Transverse colon (tissue), 4 donors: Measurements from ENCODE around the gene NEK11. TPM values are rescaled to one million over a fixed set of nuclear protein-coding genes. Genes with fewer than 3 reads are reported as not detected.

Experiments used
- DNase-seq: peaks from one replicate; pipeline ENCODE4 v3.0.0-alpha.2; 2019
- H3K27ac ChIP-seq, 4 donors: fragments of 200-600 bp; sonication (generic); 2 replicates each; pipeline ENCODE4 v1.5.1; 2016 to 2018; ENCODE audit warnings: inconsistent platforms in 4 of 4
- H3K27me3 ChIP-seq: fragments of 200-600 bp; sonication (generic); 2 replicates; pipeline ENCODE4 v1.5.1; 2017; ENCODE audit warnings: inconsistent platforms
- H3K36me3 ChIP-seq, 4 donors: fragments of 200-600 bp; sonication (generic); 2 replicates each; pipeline ENCODE4 v1.5.1; 2017 to 2019; ENCODE audit warnings: inconsistent platforms in 4 of 4
- H3K4me1 ChIP-seq, 4 donors: fragments of 200-600 bp; sonication (generic); 2 replicates each; pipeline ENCODE4 v1.5.1; 2017 to 2020; ENCODE audit warnings: inconsistent platforms in 4 of 4
- H3K4me3 ChIP-seq, 4 donors: fragments of 200-600 bp; sonication (generic); 1 replicate in 1 of 4; 2 replicates in 3 of 4; pipeline versions ENCODE4 v1.5.1 to v1.6.1; 2017 to 2019; ENCODE audit warnings: inconsistent platforms in 4 of 4
- H3K9me3 ChIP-seq, 2 donors: fragments of 200-600 bp; sonication (generic); 2 replicates each; pipeline ENCODE4 v1.5.1; 2017 to 2019; ENCODE audit warnings: inconsistent platforms in 2 of 2
- CTCF ChIP-seq, 5 experiments: fragments of 200-600 bp in 3 of 5; fragments of 450-650 bp in 2 of 5; sonication (generic) in 3 of 5; IDR thresholded peaks; 1 replicate in 2 of 5; 2 replicates in 3 of 5; pipeline ENCODE4 v1.5.1; 2016 to 2017; ENCODE audit warnings: antibody characterized with exemption in 5 of 5, inconsistent platforms in 3 of 5, mild to moderate bottlenecking in 2 of 5, moderate library complexity in 1 of 5
- EP300 ChIP-seq: sonication (generic); formaldehyde crosslinking; IDR thresholded peaks from one replicate; pipeline ENCODE4 v1.6.1; 2017; ENCODE audit warnings: antibody characterized with exemption, low read depth
- POLR2A ChIP-seq: fragments of 450-650 bp; IDR thresholded peaks from one replicate; pipeline ENCODE4 v1.6.1; 2016; ENCODE audit warnings: antibody characterized with exemption, mild to moderate bottlenecking, moderate library complexity
- POLR2AphosphoS5 ChIP-seq, 3 donors: sonication (generic); formaldehyde crosslinking; IDR thresholded peaks; one replicate each; pipeline ENCODE4 v1.6.1; 2016; ENCODE audit warnings: antibody characterized with exemption in 3 of 3
- WGBS, 2 donors: methylation state at CpG; one replicate each; pipeline ENCODE4 v1.1.5; 2018; ENCODE audit warnings: low coverage in 1 of 2; 5-methylcytosine and 5-hydroxymethylcytosine counted together
- in situ Hi-C, 4 donors: fragments of 200-750 bp; cut with MboI; loops; one replicate each; pipeline versions ENCODE4 v1.15.0 to v1.15.1; 2017; ENCODE audit warnings: low sequenced_read_pairs in 3 of 4, low pct_ligation_motif_present in 1 of 4, low pct_unique_long_range_greater_than_20kb in 1 of 4
- intact Hi-C: fragments of 100-400 bp; cut with DNase I; formaldehyde crosslinking; loops from one replicate; pipeline ENCODE4 v1.15.1; 2023; ENCODE audit warnings: low total_unique reads
- total RNA-seq, 4 donors: library from RNA; depleted of rRNA; stranded (reverse); fragments of >200 nt; gene quantifications; one replicate each; pipeline ENCODE4 v1.1.0, GENCODE V29; 2016

Gene NEK11
- total RNA-seq, 4 donors from 2014 or later: 4.6 to 12.3 (median 8.5) TPM

GRCh38 chr3:131275556-131275955 is 248.9 kb downstream of the NEK11 start:
- Histone ChIP-seq H3K36me3 (no peaks in the 10 kb centered on the region), H3K4me3 (no peak overlapping the region), H3K9me3 (no peaks in the 10 kb centered on the region), H3K4me1 (no peaks in the 10 kb centered on the region), H3K27me3 (no peaks in the 10 kb centered on the region), H3K27ac (no peak overlapping the region)
- no peak for TF ChIP-seq POLR2A
- TF ChIP-seq CTCF (IDR thresholded peaks at IDR 0.05): no peak
- intact Hi-C loops (no loop called here), in situ Hi-C loops (no loop called here)
- WGBS, 2 donors: 57 to 67% methylated on average over 1 of the region's 1 CpG
- no peak for DNase-seq

- Histone ChIP-seq H3K27me3 (no peaks in the 10 kb centered on the region), H3K9me3 (no peaks in the 10 kb centered on the region), H3K4me1 (no peaks in the 10 kb centered on the region), H3K4me3 (no peak overlapping the region), H3K36me3 (no peaks in the 10 kb centered on the region), H3K27ac (no peak overlapping the region)
- 83 to 88% methylated on average over 2 of the region's 2 CpGs for WGBS, 2 donors
- TF ChIP-seq EP300 (no peak), POLR2A (no peak), POLR2AphosphoS5 (IDR thresholded peaks at IDR 0.05) (no peak), CTCF (IDR thresholded peaks at IDR 0.05) (no peak)
- no peak for DNase-seq
- in situ Hi-C loops (no loop called here), intact Hi-C loops (no loop called here)
Observed at GRCh38 chr3:131277836-131278497, 251.3 kb downstream of the NEK11 start.

GRCh38 chr3:131279577-131279976 is 252.9 kb downstream of the NEK11 start:
- Histone ChIP-seq H3K27me3 (no peaks in the 10 kb centered on the region), H3K4me3 (no peak overlapping the region), H3K4me1 (no peaks in the 10 kb centered on the region), H3K36me3 (no peaks in the 10 kb centered on the region), H3K27ac (no peak overlapping the region), H3K9me3 (no peaks in the 10 kb centered on the region)
- intact Hi-C loops: no loop called here
- TF ChIP-seq POLR2A (no peak), EP300 (no peak), POLR2AphosphoS5 (IDR thresholded peaks at IDR 0.05) (no peak), CTCF (IDR thresholded peaks at IDR 0.05) (no peak)
- in situ Hi-C loops: no loop called here
- no peak for DNase-seq
- 83% methylated on average over 2 of the region's 2 CpGs; no CpG with 5 or more reads in 1 of the 2 donors for WGBS, 2 donors

GRCh38 chr3:131282379-131282778 is 255.7 kb downstream of the NEK11 start:
- WGBS, 2 donors: 65% methylated on average over 2 of the region's 2 CpGs; no CpG with 5 or more reads in 1 of the 2 donors
- TF ChIP-seq POLR2A (no peak), POLR2AphosphoS5 (IDR thresholded peaks at IDR 0.05) (no peak), EP300 (no peak), CTCF (IDR thresholded peaks at IDR 0.05) (no peak)
- no peak overlapping the region for H3K27ac ChIP-seq
- H3K4me1 ChIP-seq: no peaks in the 10 kb centered on the region
- in situ Hi-C loops (no loop called here), intact Hi-C loops (no loop called here)
- DNase-seq: no peak
- H3K9me3 ChIP-seq: no peaks in the 10 kb centered on the region
- no peaks in the 10 kb centered on the region for H3K27me3 ChIP-seq
- no peaks in the 10 kb centered on the region for H3K36me3 ChIP-seq
- no peak overlapping the region for H3K4me3 ChIP-seq
